D721Med (cell line): ENCODE results near the gene TMEM150A.

Experiments
- DNase-seq: peaks from one replicate; pipeline ENCODE4 v3.0.0; 2011; ENCODE audit warnings: low spot score; ENCODE audit not compliant: insufficient read length
- FAIRE-seq: peaks from 2 replicates; lab custom pipeline; 2011; peaks lifted over from hg19 to GRCh38; lab: Jason Lieb, UNC
- TF ChIP-seq, protein P1 (sequence below): IDR thresholded peaks from 2 replicates; pipeline ENCODE4 v1.5.1; 2012; ENCODE audit warnings: mild to moderate bottlenecking, control low read depth; ENCODE audit not compliant: insufficient read depth; ENCODE audit errors: missing control alignments

The TMEM150A gene

DNA sequence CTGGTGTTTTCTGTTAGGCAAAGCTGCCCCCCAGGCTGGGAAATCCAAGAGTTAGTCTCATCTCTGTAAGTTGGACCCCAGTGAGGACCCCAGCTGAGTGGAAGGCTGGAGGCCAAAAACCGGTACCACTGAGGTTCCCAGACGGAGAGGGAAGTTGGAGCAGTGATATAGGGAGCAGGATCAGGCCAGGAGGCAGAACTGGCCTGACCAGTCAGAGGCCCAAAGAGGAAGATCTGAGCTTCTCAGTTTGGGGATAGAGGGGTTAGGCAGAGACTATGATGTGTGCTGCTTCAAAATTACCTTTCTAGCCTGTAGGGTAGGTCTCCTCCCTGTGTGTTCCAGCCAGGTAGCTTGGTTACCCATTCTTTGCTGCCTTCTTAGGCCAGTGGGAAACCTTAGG, 11.5 kb downstream of the TMEM150A start:
- TF ChIP-seq, protein P1, sequence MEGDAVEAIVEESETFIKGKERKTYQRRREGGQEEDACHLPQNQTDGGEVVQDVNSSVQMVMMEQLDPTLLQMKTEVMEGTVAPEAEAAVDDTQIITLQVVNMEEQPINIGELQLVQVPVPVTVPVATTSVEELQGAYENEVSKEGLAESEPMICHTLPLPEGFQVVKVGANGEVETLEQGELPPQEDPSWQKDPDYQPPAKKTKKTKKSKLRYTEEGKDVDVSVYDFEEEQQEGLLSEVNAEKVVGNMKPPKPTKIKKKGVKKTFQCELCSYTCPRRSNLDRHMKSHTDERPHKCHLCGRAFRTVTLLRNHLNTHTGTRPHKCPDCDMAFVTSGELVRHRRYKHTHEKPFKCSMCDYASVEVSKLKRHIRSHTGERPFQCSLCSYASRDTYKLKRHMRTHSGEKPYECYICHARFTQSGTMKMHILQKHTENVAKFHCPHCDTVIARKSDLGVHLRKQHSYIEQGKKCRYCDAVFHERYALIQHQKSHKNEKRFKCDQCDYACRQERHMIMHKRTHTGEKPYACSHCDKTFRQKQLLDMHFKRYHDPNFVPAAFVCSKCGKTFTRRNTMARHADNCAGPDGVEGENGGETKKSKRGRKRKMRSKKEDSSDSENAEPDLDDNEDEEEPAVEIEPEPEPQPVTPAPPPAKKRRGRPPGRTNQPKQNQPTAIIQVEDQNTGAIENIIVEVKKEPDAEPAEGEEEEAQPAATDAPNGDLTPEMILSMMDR: no peak
- FAIRE-seq: no peak
- DNase-seq: no peak

DNA sequence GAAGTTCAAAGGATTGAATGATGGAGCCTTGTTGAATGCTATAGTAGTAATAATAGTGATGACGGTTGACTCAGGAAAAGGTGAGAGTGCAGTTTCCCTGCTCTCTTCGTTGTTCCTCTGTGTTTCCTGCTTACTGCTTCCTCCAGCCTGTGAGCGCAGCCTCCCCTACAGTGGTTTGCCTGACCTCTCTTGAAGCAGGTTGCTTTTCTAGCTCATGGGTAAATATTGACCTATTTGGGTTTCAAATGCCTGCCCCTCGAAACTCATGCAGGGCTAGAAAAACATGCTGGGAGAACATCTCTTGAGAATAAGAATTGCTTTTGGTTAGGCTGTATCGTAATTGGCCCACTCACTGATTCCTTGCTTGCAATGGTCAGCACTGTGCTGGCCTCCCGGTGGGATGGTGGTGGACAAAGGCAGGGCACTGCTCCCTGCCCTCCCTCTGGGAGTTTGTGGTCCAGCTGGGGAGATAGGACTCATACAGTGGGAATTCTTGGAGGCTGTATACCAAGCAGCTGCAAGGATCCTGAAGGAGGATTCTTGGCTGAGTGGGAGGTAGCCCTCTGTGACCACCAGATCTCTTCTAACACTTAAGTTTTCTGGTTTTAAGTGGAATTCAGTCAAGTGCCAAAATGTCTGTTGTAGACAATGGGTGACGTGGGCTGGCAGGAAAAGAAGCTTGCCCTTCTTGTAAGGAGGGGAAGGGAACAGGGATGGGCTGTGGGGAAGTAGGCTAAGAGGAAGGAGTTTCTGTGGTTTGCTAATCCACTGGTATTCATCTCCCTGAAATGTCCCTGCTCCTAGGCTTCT, 12.3 kb downstream of the TMEM150A start:
- no peak for FAIRE-seq
- no peak for DNase-seq
- TF ChIP-seq, protein P1: no peak

DNA sequence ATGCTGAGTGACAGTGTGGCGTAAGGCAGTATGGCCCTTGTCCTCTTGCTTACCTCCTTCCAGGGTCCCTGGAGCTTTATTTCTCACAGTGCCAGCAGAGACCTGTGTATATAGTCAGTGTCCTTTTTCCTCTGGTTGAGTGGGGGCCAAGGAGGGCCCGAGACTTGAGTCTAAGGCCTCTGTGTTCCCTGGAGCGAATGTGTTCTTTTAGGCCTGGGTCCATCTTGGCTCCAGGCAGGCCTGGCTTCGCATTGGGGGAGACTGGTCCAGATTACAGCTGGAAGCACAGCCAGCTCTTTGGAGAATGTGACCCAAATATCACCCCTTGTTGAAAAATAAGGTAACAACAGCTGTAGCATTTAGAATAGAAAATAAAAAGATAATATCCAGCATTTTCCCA, 13.3 kb downstream of the TMEM150A start:
- DNase-seq: no peak
- FAIRE-seq: no peak
- TF ChIP-seq, protein P1: no peak

DNA sequence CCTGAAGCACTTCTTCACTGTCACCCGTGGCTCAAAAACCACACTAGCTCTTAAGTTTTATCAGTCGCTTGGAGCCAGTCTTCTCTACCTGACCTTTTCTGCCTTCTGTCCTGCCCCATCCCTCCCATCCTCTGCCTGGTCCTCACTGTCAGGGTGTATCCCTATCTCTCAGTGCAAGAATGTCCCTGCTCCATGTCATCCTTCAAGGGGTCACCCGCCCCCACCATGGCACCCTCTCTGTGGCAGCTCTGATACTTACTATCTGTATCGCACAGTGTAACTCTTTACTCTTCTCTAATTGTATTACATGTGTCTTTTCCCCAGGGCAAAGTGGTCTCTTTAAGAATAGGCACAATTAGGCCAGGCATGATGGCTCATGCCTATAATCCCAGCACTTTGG, 13.9 kb downstream of the TMEM150A start:
- TF ChIP-seq, protein P1: no peak
- no peak for FAIRE-seq

DNA sequence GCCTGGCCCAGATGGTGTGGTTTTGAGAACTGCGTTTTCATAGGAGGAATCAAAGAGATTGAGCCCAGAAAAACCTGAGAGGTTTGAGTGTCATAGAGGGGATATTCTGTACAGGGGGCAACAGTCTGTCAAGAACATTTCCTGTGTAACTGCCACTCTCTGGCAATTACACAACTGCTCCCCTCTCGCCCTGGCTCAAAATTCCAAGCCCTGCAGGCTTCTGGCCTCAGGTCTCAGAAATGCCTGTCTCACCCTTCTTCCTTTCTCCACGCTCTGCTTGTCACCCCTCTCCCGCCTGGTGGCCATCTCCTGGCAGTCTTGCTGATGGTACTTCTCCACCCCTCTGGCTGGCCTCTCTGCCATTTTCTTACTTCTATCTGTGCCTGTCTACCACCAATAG, 14.3 kb downstream of the TMEM150A start:
- no peak for FAIRE-seq
- DNase-seq: no peak
- TF ChIP-seq, protein P1: no peak

More for the DNA sequence above, 13.9 kb downstream of the TMEM150A start:
- DNase-seq: no peak

DNA sequence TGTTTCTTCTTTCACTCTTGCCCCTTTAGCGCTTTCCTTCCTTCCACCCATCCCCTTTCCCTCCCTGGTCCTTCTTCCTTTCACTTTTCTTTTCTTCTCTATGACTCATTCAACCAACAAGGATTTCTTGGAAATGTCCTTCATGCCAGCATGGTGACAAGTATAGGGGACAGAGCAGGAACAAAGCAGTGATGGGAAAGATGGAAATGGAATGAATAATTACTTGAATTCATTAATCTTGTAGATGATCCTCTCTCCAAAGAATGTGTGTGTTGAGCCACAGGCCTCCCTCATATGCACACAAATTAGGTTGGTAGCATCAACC, 16.8 kb downstream of the TMEM150A start:
- DNase-seq (no peak), FAIRE-seq (no peak)
- TF ChIP-seq, protein P1: no peak
